Hepatocyte (in vitro differentiated cells): Measurements from ENCODE around the gene RASAL2.
"Not testable (repeated sequence)": the region's sequence is repeated elsewhere in the genome, so short reads cannot be mapped to it uniquely, and the experiment has no call there.

ENCODE experiments used
- EZH2 ChIP-seq: fragments of 200-600 bp; sonication (generic); IDR thresholded peaks from 2 replicates; pipeline ENCODE4 v1.6.1; 2016; ENCODE audit warnings: antibody characterized with exemption, mild to moderate bottlenecking, borderline replicate concordance
- EZH2phosphoT487 ChIP-seq: fragments of 200-600 bp; sonication (generic); IDR thresholded peaks from one replicate; pipeline ENCODE4 v1.6.1; 2018; ENCODE audit warnings: antibody characterized with exemption, mild to moderate bottlenecking, low read depth, moderate library complexity; ENCODE audit not compliant: unreplicated experiment, severe bottlenecking
- TF ChIP-seq, protein P1 (sequence below): fragments of 200-600 bp; sonication (generic); IDR thresholded peaks from 2 replicates; pipeline ENCODE4 v1.5.1; 2016; ENCODE audit warnings: antibody characterized with exemption, mild to moderate bottlenecking; ENCODE audit not compliant: poor library complexity

DNA sequence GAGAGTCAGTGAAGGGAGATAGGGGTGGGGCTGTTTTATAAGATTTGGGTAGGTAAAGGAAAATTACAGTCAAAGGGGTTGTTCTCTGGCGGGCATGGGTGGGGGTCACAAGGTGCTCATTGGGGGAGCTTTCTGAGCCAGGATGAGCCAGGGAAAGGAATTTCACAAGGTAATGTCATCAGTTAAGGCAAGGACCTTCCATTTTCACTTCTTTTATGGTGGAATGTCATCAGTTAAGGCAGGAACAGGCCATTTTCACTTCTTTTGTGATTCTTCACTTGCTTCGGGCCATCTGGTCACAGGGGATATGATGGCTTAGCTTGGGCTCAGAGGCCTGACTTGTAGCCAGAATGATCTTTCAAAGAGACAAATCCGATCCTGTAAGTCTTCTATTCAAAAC lies 159.7 kb downstream of the RASAL2 start:
- TF ChIP-seq, protein P1, sequence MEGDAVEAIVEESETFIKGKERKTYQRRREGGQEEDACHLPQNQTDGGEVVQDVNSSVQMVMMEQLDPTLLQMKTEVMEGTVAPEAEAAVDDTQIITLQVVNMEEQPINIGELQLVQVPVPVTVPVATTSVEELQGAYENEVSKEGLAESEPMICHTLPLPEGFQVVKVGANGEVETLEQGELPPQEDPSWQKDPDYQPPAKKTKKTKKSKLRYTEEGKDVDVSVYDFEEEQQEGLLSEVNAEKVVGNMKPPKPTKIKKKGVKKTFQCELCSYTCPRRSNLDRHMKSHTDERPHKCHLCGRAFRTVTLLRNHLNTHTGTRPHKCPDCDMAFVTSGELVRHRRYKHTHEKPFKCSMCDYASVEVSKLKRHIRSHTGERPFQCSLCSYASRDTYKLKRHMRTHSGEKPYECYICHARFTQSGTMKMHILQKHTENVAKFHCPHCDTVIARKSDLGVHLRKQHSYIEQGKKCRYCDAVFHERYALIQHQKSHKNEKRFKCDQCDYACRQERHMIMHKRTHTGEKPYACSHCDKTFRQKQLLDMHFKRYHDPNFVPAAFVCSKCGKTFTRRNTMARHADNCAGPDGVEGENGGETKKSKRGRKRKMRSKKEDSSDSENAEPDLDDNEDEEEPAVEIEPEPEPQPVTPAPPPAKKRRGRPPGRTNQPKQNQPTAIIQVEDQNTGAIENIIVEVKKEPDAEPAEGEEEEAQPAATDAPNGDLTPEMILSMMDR: not testable (repeated sequence)
- TF ChIP-seq EZH2, EZH2phosphoT487: not testable (repeated sequence)
